GM23248 (cell line): ENCODE data around the gene BOD1.

ENCODE experiments used
- EZH2 ChIP-seq: fragments of 200-600 bp; sonication (generic); IDR thresholded peaks from 2 replicates; pipeline ENCODE4 v1.6.1; 2018; ENCODE audit warnings: antibody characterized with exemption, mild to moderate bottlenecking; ENCODE audit not compliant: insufficient read depth, poor library complexity, severe bottlenecking
- EZH2phosphoT487 ChIP-seq: fragments of 200-600 bp; sonication (generic); IDR thresholded peaks from 2 replicates; pipeline ENCODE4 v1.6.1; 2018; ENCODE audit warnings: antibody characterized with exemption, moderate library complexity, mild to moderate bottlenecking, low read depth; ENCODE audit not compliant: insufficient read depth

DNA sequence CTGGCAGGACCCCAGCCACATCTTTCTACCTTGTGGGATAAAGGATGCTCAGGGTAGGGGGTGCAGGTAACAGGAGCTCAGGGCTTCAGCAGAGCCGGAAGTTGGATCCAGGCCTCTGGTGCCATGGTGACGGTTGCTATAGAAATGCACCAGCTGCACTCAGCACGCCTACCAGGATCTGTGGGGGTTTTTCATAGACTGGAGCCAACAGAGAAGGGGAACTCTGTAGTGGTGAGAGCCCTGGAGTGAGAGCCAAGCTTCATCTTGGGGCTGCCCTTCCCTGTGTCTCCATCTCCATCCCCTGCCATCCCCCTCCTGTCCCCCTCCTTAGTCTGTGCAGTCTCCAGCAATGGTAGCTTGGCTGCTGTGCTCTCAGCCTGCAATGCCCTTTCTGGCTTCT is 27.5 kb upstream of the BOD1 start:
- TF ChIP-seq EZH2 (no peak), EZH2phosphoT487 (no peak)
